ENCODE measurements around the gene POLR2E. TPM values are rescaled to one million over a fixed set of nuclear protein-coding genes. Genes with fewer than 3 reads are reported as not detected.

POLR2E gene
- total RNA-seq, 1 experiment from 2014 or later: 261 TPM

DNA sequence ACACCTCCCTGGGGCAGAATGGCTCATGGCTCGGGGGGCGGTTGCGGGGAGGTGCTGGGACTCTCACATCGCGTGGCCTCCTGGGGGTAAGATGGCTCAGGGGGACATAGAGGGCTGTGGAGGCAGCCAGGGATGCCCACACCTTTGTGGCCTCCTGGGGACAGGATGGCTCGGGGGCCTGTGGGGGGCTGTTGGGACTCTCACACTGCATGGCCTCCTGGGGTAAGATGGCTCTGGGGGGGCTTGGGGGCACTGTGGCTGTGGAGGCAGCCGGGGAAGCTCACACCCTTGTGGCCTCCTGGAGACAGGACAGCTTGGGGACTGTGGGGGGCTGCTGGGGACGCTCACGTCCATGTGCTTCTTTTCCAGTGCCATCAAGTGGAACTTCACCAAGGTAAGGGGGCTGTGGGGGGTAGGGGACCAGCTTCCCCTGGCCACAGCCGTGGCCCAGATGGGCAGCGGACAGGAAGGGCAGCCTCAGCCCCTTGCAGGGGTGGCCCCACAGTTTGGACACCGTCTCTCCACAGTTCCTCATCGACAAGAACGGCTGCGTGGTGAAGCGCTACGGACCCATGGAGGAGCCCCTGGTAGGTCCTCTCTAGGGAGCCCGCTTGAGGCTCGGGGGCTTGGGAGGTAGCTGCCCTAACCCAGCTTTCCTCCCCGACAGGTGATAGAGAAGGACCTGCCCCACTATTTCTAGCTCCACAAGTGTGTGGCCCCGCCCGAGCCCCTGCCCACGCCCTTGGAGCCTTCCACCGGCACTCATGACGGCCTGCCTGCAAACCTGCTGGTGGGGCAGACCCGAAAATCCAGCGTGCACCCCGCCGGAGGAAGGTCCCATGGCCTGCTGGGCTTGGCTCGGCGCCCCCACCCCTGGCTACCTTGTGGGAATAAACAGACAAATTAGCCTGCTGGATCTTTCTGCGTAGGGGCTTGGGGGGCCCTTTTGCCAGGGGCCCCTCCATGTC is 11.0 kb upstream of the POLR2E start:
- no peaks in the 10 kb centered on the region for H3K79me1 ChIP-seq (ENCODE audit: insufficient read depth, low read depth, low read length, poor library complexity, severe bottlenecking)
- no peak overlapping the region for H3K27ac ChIP-seq (ENCODE audit: insufficient read length, low read depth, low read length)
- no peaks in the 10 kb centered on the region; the same call in 1 of the 2 replicates for H3K79me2 ChIP-seq (ENCODE audit: insufficient read depth, low read length)
- H2BK15ac ChIP-seq (ENCODE audit: low read depth, low read length): no peak overlapping the region
- no peak overlapping the region for H3K14ac ChIP-seq (ENCODE audit: insufficient read depth, low read length)
- no peak overlapping the region for H2AFZ ChIP-seq (ENCODE audit: low read length)
- no peak overlapping the region for H3K9ac ChIP-seq (ENCODE audit: extremely low read depth, insufficient read length, low read length)
- Mint-ChIP-seq H3K9me3 (no peaks in the 10 kb centered on the region), H3K36me3 (ENCODE audit: insufficient read depth in 1 of 3, low read depth in 3 of 3) (peaks cover 0 to 18% (median 7%) of the 10 kb centered on the region in 3 experiments; a peak in 3 of 7 replicates), H3K27ac (peak overlapping the region in 1 of 3 experiments; percentile 63; a peak in 1 of 7 replicates), H3K27me3 (ENCODE audit: low read depth) (no peaks in the 10 kb centered on the region; the same call in 1 of the 2 replicates), H3K4me3 (peak overlapping the region; percentile 63 to 76; a peak in 4 of 5 replicates), H3K4me1 (peaks cover 8 to 18% of the 10 kb centered on the region in 2 experiments)
- no peak overlapping the region for H3K18ac ChIP-seq (ENCODE audit: insufficient read length, low read depth, low read length)
- no peak overlapping the region for H4K91ac ChIP-seq (ENCODE audit: insufficient read length, low read depth, low read length)
- H3K23ac ChIP-seq (ENCODE audit: insufficient read length, low read depth, low read length): no peak overlapping the region
- H3T11ph ChIP-seq (ENCODE audit: low read length): no peak overlapping the region
- no peak for DNase-seq
- H2BK120ac ChIP-seq (ENCODE audit: low read depth, low read length, poor library complexity, severe bottlenecking): no peak overlapping the region
- no peaks in the 10 kb centered on the region for H3K9me3 ChIP-seq (ENCODE audit: control insufficient read depth, low read depth, low read length)
- H3K27me3 ChIP-seq (ENCODE audit: insufficient read depth, low read length): no peaks in the 10 kb centered on the region
- no peak overlapping the region for H2BK12ac ChIP-seq (ENCODE audit: insufficient read length, low read depth, low read length)
- no peak overlapping the region for H2BK5ac ChIP-seq (ENCODE audit: insufficient read length, low read length)
- no peak overlapping the region for H2BK20ac ChIP-seq (ENCODE audit: low read depth, low read length, poor library complexity, severe bottlenecking)
- no peak overlapping the region for H3K4me2 ChIP-seq (ENCODE audit: insufficient read depth, insufficient read length, low read length)
- H3K4ac ChIP-seq (ENCODE audit: low read depth, low read length): no peak overlapping the region
- H4K20me1 ChIP-seq (ENCODE audit: control insufficient read depth, insufficient read depth, insufficient read length): no peaks in the 10 kb centered on the region
- WGBS (ENCODE audit: extremely low coverage, insufficient read length, low lambda C conversion rate): no CpG with 5 or more reads among the region's 32 CpGs
- H4K8ac ChIP-seq (replicated peaks; ENCODE audit: insufficient read length, low read depth, low read length): no peak overlapping the region
- H3K23me2 ChIP-seq (ENCODE audit: insufficient read length, low read depth, low read length, poor library complexity, severe bottlenecking): no peaks in the 10 kb centered on the region
- H2AK5ac ChIP-seq (ENCODE audit: insufficient read length, low read length): no peak overlapping the region
- H4K5ac ChIP-seq (ENCODE audit: insufficient read length, low read depth, low read length): no peak overlapping the region
- H3K56ac ChIP-seq (ENCODE audit: insufficient read length, low read depth, low read length): no peak overlapping the region
- H3K4me1 ChIP-seq (ENCODE audit: insufficient read depth, low read length): 0 out of 2 replicates have a peak, but pooled peaks cover 2% of the 10 kb centered on the region
- TF ChIP-seq, protein P1, sequence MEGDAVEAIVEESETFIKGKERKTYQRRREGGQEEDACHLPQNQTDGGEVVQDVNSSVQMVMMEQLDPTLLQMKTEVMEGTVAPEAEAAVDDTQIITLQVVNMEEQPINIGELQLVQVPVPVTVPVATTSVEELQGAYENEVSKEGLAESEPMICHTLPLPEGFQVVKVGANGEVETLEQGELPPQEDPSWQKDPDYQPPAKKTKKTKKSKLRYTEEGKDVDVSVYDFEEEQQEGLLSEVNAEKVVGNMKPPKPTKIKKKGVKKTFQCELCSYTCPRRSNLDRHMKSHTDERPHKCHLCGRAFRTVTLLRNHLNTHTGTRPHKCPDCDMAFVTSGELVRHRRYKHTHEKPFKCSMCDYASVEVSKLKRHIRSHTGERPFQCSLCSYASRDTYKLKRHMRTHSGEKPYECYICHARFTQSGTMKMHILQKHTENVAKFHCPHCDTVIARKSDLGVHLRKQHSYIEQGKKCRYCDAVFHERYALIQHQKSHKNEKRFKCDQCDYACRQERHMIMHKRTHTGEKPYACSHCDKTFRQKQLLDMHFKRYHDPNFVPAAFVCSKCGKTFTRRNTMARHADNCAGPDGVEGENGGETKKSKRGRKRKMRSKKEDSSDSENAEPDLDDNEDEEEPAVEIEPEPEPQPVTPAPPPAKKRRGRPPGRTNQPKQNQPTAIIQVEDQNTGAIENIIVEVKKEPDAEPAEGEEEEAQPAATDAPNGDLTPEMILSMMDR (conservative IDR thresholded peaks at IDR 0.05): no peak
